HG02852 (cell line): Measurements from ENCODE around the gene SRRM1.
"Not testable (repeated sequence)": the region's sequence is repeated elsewhere in the genome, so short reads cannot be mapped to it uniquely, and the experiment has no call there.

Experiments
- ATAC-seq: cut with Tn5 transposase; IDR thresholded peaks from one replicate; pipeline ENCODE4 v1.9.1; 2021; ENCODE audit warnings: mild to moderate bottlenecking, moderate library complexity; ENCODE audit not compliant: unreplicated experiment

Gene SRRM1

GRCh38 chr1:24692351-24692980, 49.4 kb downstream of the SRRM1 start:
- ATAC-seq: no peak

GRCh38 chr1:24693827-24694379, 50.8 kb downstream of the SRRM1 start:
- no peak for ATAC-seq

GRCh38 chr1:24694380-24694843, 51.3 kb downstream of the SRRM1 start:
- ATAC-seq: no peak

GRCh38 chr1:24695202-24695974, 52.3 kb downstream of the SRRM1 start:
- ATAC-seq: no peak

GRCh38 chr1:24696041-24696755, 53.1 kb downstream of the SRRM1 start:
- ATAC-seq: no peak

- ATAC-seq: no peak
These were observed 53.7 kb downstream of the SRRM1 start for GRCh38 chr1:24696756-24697330.

GRCh38 chr1:24697453-24698001, 54.4 kb downstream of the SRRM1 start:
- not testable (repeated sequence) for ATAC-seq

GRCh38 chr1:24698326-24698725, 55.2 kb downstream of the SRRM1 start:
- ATAC-seq: not testable (repeated sequence)

GRCh38 chr1:24699628-24700027, 56.5 kb downstream of the SRRM1 start:
- no peak for ATAC-seq

GRCh38 chr1:24702511-24703293, 59.6 kb downstream of the SRRM1 start:
- ATAC-seq: no peak

- ATAC-seq: no peak
These were observed 61.5 kb downstream of the SRRM1 start for GRCh38 chr1:24704411-24705259.

GRCh38 chr1:24705260-24706073, 62.4 kb downstream of the SRRM1 start:
- ATAC-seq: peak; percentile 56

GRCh38 chr1:24706074-24706389, 62.9 kb downstream of the SRRM1 start:
- not testable (repeated sequence) for ATAC-seq

GRCh38 chr1:24707687-24708086, 64.6 kb downstream of the SRRM1 start:
- no peak for ATAC-seq

- ATAC-seq: no peak
These were observed 65.8 kb downstream of the SRRM1 start for GRCh38 chr1:24708938-24709337.

GRCh38 chr1:24709791-24710441, 66.8 kb downstream of the SRRM1 start:
- ATAC-seq: no peak

- no peak for ATAC-seq
These were observed 68.2 kb downstream of the SRRM1 start for GRCh38 chr1:24711329-24711728.

GRCh38 chr1:24713176-24713575, 70.1 kb downstream of the SRRM1 start:
- no peak for ATAC-seq
